PC-9 (cell line): ENCODE data around the gene PRAMEF15.
"Not testable (repeated sequence)": the region's sequence is repeated elsewhere in the genome, so short reads cannot be mapped to it uniquely, and the experiment has no call there.

ENCODE experiments used
- CTCF ChIP-seq: fragments of 200-600 bp; sonication (generic); conservative IDR thresholded peaks from 2 replicates; pipeline ENCODE4 v1.6.1; 2017; ENCODE audit warnings: mixed run types, antibody characterized with exemption, mild to moderate bottlenecking, moderate library complexity
- EZH2 ChIP-seq: fragments of 200-600 bp; sonication (generic); IDR thresholded peaks from 2 replicates; pipeline ENCODE4 v1.8.0; 2017; ENCODE audit warnings: antibody characterized with exemption, low read depth

- not testable (repeated sequence) for TF ChIP-seq CTCF, EZH2
These were observed 12.1 kb upstream of the PRAMEF15 start, which contains the start of gene PRAMEF33 for GRCh38 chr1:13303239-13303638.
